ENCODE measurements around the gene DEFB119.
"Not testable (repeated sequence)": the region's sequence is repeated elsewhere in the genome, so short reads cannot be mapped to it uniquely, and the experiment has no call there.

Gene DEFB119

GRCh38 chr20:31410011-31410410 is 19.6 kb upstream of the DEFB119 start:
- TF ChIP-seq CTCF (IDR thresholded peaks at IDR 0.05; ENCODE audit: extremely low read depth, missing control alignments), result no peak
- no peak for DNase-seq (ENCODE audit: low spot score)

- DNase-seq (ENCODE audit: low spot score), result no peak
- no peak for TF ChIP-seq CTCF (IDR thresholded peaks at IDR 0.05; ENCODE audit: extremely low read depth, missing control alignments)
Measured at GRCh38 chr20:31406115-31406514, 15.7 kb upstream of the DEFB119 start, which contains the start of gene DEFB121. Gene DEFB121, minus strand, starts transcription at chr20:31406215. Its CDS starts 63 bp downstream, at chr20:31406152.

GRCh38 chr20:31403886-31404285 is 13.5 kb upstream of the DEFB119 start:
- no peak for DNase-seq (ENCODE audit: low spot score)
- no peak for TF ChIP-seq CTCF (IDR thresholded peaks at IDR 0.05; ENCODE audit: extremely low read depth, missing control alignments)

- no peak for DNase-seq (ENCODE audit: low spot score)
- TF ChIP-seq CTCF (IDR thresholded peaks at IDR 0.05; ENCODE audit: extremely low read depth, missing control alignments), result no peak
Measured at GRCh38 chr20:31394900-31395299, 4.5 kb upstream of the DEFB119 start.

- no peak for TF ChIP-seq CTCF (IDR thresholded peaks at IDR 0.05; ENCODE audit: extremely low read depth, missing control alignments)
- DNase-seq (ENCODE audit: low spot score), result no peak
Measured at GRCh38 chr20:31392836-31393235, 2.4 kb upstream of the DEFB119 start.

DNA sequence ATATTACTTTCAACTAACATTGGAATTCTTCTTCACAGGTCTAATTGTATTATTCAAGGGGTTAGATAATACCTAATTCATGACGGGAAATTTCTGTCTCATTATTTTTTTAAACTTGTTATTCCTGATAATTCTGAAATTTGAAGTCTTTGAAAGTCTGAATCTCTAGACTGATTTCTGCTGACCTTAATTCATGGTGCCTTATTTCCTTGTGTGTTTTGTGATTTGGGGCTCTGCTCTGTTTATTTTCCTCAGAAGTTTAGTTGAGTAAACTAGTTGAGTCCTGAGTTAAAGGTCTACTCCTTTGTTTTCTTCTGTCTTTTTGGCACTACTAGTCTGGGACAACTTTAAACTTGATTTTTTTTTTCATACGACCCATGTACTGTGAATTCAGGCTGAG is 16.0 kb downstream of the DEFB119 start:
- no peak for TF ChIP-seq CTCF (IDR thresholded peaks at IDR 0.05; ENCODE audit: extremely low read depth, missing control alignments)
- DNase-seq (ENCODE audit: low spot score), result no peak

DNA sequence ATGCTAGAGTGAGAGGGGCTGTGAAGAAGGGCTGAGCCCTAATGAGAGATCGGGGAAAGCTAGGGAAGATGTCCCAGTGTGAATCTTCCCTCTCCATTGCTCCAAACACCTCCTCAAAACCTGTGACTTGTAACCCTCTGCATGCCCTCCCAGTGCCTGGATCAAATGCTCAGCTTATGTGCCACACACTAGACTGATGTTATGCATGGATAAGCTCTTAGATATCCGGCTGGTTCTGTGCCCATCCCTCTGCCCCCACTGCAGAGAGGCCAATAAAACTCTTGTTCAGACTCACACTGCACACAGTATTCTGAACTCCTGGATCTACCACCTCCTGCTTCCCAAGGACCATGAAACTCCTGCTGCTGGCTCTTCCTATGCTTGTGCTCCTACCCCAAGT is 22.1 kb downstream of the DEFB119 start, which contains the start of gene DEFB118:
Gene DEFB118 (plus strand): TSS at position 301 of the 400 bp plus-strand sequence. CDS start 50 bp downstream, at position 351.
- DNase-seq (ENCODE audit: low spot score), result no peak
- TF ChIP-seq CTCF (IDR thresholded peaks at IDR 0.05; ENCODE audit: extremely low read depth, missing control alignments), result no peak

- DNase-seq (ENCODE audit: low spot score), result not testable (repeated sequence)
Measured at GRCh38 chr20:31364272-31364671, 26.1 kb downstream of the DEFB119 start.
